Activated CD4-positive, alpha-beta T cell treated with anti-CD3 and anti-CD28 coated beads, Interleukin-2, amount 10 ng/mL, durations not matched to agents 7 days and 5 days (primary cell): ENCODE measurements around the gene M1AP. TPM values are rescaled to one million over a fixed set of nuclear protein-coding genes. Genes with fewer than 3 reads are reported as not detected.
"Not testable (repeated sequence)": the region's sequence is repeated elsewhere in the genome, so short reads cannot be mapped to it uniquely, and the experiment has no call there.

Experiments
- CTCF ChIA-PET: fragments of 350-600 bp; sonication (Branson Sonifier 250); formaldehyde crosslinking; loops from one replicate; lab custom pipeline; 2021; ENCODE audit warnings: antibody characterized with exemption; lab: Charles Lee
- POLR2A ChIA-PET: fragments of 350-600 bp; sonication (Branson Sonifier 250); formaldehyde crosslinking; loops from one replicate; lab custom pipeline; 2021; ENCODE audit warnings: antibody characterized with exemption; lab: Charles Lee
- DNase-seq: peaks from one replicate; pipeline ENCODE4 v3.0.0-alpha.2; 2020
- H3K27ac Mint-ChIP-seq: one replicate; pipeline ENCODE4 v1.8.0; 2021; ENCODE audit warnings: mild to moderate bottlenecking, moderate library complexity, mixed read lengths
- H3K27me3 Mint-ChIP-seq: one replicate; pipeline ENCODE4 v1.8.0; 2021; ENCODE audit warnings: mixed read lengths
- H3K36me3 Mint-ChIP-seq: one replicate; pipeline ENCODE4 v1.8.0; 2021; ENCODE audit warnings: low read depth, mixed read lengths
- H3K4me1 Mint-ChIP-seq: one replicate; pipeline ENCODE4 v1.8.0; 2021; ENCODE audit warnings: mixed read lengths
- H3K4me3 Mint-ChIP-seq: one replicate; pipeline ENCODE4 v1.8.0; 2021; ENCODE audit warnings: mild to moderate bottlenecking, moderate library complexity, mixed read lengths
- H3K9me3 Mint-ChIP-seq: one replicate; pipeline ENCODE4 v1.8.0; 2021; ENCODE audit warnings: mixed read lengths
- total RNA-seq, 2 experiments: library from RNA; stranded (reverse); gene quantifications; one replicate each; pipeline ENCODE4 v1.2.3, GENCODE V29; 2021

M1AP gene
- total RNA-seq, 2 experiments from 2014 or later, result not detected

- peaks cover 2% of the 10 kb centered on the region for H3K4me1 Mint-ChIP-seq
- H3K36me3 Mint-ChIP-seq, result no peaks in the 10 kb centered on the region
- CTCF ChIA-PET, result interaction anchor here (2.8 kb wide), 1 partner anchor 8 kb away, joined by 7 read pairs; the partner anchor contains the start of gene SEMA4F
- no peak overlapping the region for H3K27ac Mint-ChIP-seq
- no peak overlapping the region for H3K4me3 Mint-ChIP-seq
- DNase-seq, result no peak
- POLR2A ChIA-PET, result no interaction called here
- peaks cover 24% of the 10 kb centered on the region for H3K27me3 Mint-ChIP-seq
- H3K9me3 Mint-ChIP-seq, result no peaks in the 10 kb centered on the region
These were observed 1.9 kb downstream of the M1AP start for GRCh38 chr2:74646201-74646600.

- POLR2A ChIA-PET, result no interaction called here
- CTCF ChIA-PET, result interaction anchor here (0.6 to 2.8 kb wide), 2 partner anchors 9 to 731 kb away, joined by 6 to 7 read pairs; partner anchors contain the start of gene SEMA4F
- H3K27ac Mint-ChIP-seq, result no peak overlapping the region
These were observed 2.8 kb downstream of the M1AP start for GRCh38 chr2:74645344-74645743.

GRCh38 chr2:74639550-74639949, 8.6 kb downstream of the M1AP start:
- Mint-ChIP-seq H3K27me3 (peaks cover 32% of the 10 kb centered on the region), H3K4me1 (no peaks in the 10 kb centered on the region), H3K36me3 (no peaks in the 10 kb centered on the region), H3K4me3 (no peak overlapping the region), H3K27ac (no peak overlapping the region), H3K9me3 (no peaks in the 10 kb centered on the region)
- CTCF ChIA-PET, result interaction anchor here (0.6 kb wide), 1 partner anchor 514 kb away, joined by 3 read pairs; no protein-coding TSS in a partner anchor
- POLR2A ChIA-PET, result no interaction called here
- no peak for DNase-seq

More at GRCh38 chr2:74645344-74645743, 2.8 kb downstream of the M1AP start:
- no peak for DNase-seq
- H3K9me3 Mint-ChIP-seq, result no peaks in the 10 kb centered on the region
- peaks cover 2% of the 10 kb centered on the region for H3K4me1 Mint-ChIP-seq
- peaks cover 33% of the 10 kb centered on the region for H3K27me3 Mint-ChIP-seq
- H3K36me3 Mint-ChIP-seq, result no peaks in the 10 kb centered on the region
- no peak overlapping the region for H3K4me3 Mint-ChIP-seq

- Mint-ChIP-seq H3K9me3 (no peaks in the 10 kb centered on the region), H3K27ac (no peak overlapping the region), H3K4me1 (no peaks in the 10 kb centered on the region), H3K4me3 (no peak overlapping the region), H3K27me3 (peaks cover 29% of the 10 kb centered on the region), H3K36me3 (no peaks in the 10 kb centered on the region)
- POLR2A ChIA-PET, result no interaction called here
- DNase-seq, result no peak
- CTCF ChIA-PET, result no interaction called here
These were observed 15.2 kb downstream of the M1AP start for GRCh38 chr2:74632939-74633312.

- Mint-ChIP-seq H3K4me1 (no peaks in the 10 kb centered on the region), H3K27ac (no peak overlapping the region), H3K9me3 (no peaks in the 10 kb centered on the region), H3K27me3 (peaks cover 29% of the 10 kb centered on the region), H3K4me3 (no peak overlapping the region), H3K36me3 (no peaks in the 10 kb centered on the region)
- no peak for DNase-seq
- ChIA-PET CTCF (interaction anchor here (1.2 kb wide), 1 partner anchor 9 kb away, joined by 3 read pairs; no protein-coding TSS in a partner anchor), POLR2A (no interaction called here)
These were observed 15.8 kb downstream of the M1AP start for GRCh38 chr2:74632209-74632938.

- H3K4me1 Mint-ChIP-seq, POLR2A ChIA-PET, H3K9me3 Mint-ChIP-seq, H3K27ac Mint-ChIP-seq, H3K4me3 Mint-ChIP-seq, CTCF ChIA-PET, H3K36me3 Mint-ChIP-seq, DNase-seq: not testable (repeated sequence)
- peaks cover 17% of the 10 kb centered on the region for H3K27me3 Mint-ChIP-seq
These were observed 17.7 kb downstream of the M1AP start for GRCh38 chr2:74630454-74630853.

- Mint-ChIP-seq H3K4me1 (no peaks in the 10 kb centered on the region), H3K36me3 (no peaks in the 10 kb centered on the region), H3K27me3 (peaks cover 11% of the 10 kb centered on the region), H3K9me3 (no peaks in the 10 kb centered on the region), H3K27ac (no peak overlapping the region), H3K4me3 (no peak overlapping the region)
- ChIA-PET CTCF (interaction anchor here (1.4 kb wide), 1 partner anchor 9 kb away, joined by 4 read pairs; no protein-coding TSS in a partner anchor), POLR2A (no interaction called here)
- DNase-seq, result no peak
These were observed 19.5 kb downstream of the M1AP start for GRCh38 chr2:74628538-74629105.

- Mint-ChIP-seq H3K4me3 (no peak overlapping the region), H3K27ac (no peak overlapping the region), H3K36me3 (no peaks in the 10 kb centered on the region), H3K9me3 (no peaks in the 10 kb centered on the region), H3K4me1 (no peaks in the 10 kb centered on the region), H3K27me3 (peaks cover 6% of the 10 kb centered on the region)
- no peak for DNase-seq
- ChIA-PET POLR2A (no interaction called here), CTCF (interaction anchor here (0.6 kb wide), 1 partner anchor 198 kb away, joined by 5 read pairs; no protein-coding TSS in a partner anchor)
These were observed 22.3 kb downstream of the M1AP start for GRCh38 chr2:74625658-74626425.

GRCh38 chr2:74620671-74621070, 27.5 kb downstream of the M1AP start:
- ChIA-PET CTCF (no interaction called here), POLR2A (no interaction called here)
- Mint-ChIP-seq H3K4me3 (no peak overlapping the region), H3K4me1 (peaks cover 13% of the 10 kb centered on the region), H3K9me3 (no peaks in the 10 kb centered on the region), H3K27ac (no peak overlapping the region), H3K36me3 (peaks cover 3% of the 10 kb centered on the region), H3K27me3 (peaks cover 12% of the 10 kb centered on the region)
- no peak for DNase-seq

- no peak overlapping the region for H3K4me3 Mint-ChIP-seq
- ChIA-PET CTCF (interaction anchor here (0.9 to 1.6 kb wide), 2 partner anchors 32 to 34 kb away, joined by 3 to 5 read pairs; partner anchors contain the start of gene SEMA4F), POLR2A (no interaction called here)
- H3K9me3 Mint-ChIP-seq, result no peaks in the 10 kb centered on the region
- peak overlapping the region; percentile 46 for H3K27ac Mint-ChIP-seq
- H3K36me3 Mint-ChIP-seq, result peaks cover 3% of the 10 kb centered on the region
- DNase-seq, result no peak
- H3K4me1 Mint-ChIP-seq, result peaks cover 13% of the 10 kb centered on the region
- H3K27me3 Mint-ChIP-seq, result peaks cover 18% of the 10 kb centered on the region
These were observed 28.4 kb downstream of the M1AP start for GRCh38 chr2:74619651-74620297.

GRCh38 chr2:74618410-74619083, 29.6 kb downstream of the M1AP start:
- Mint-ChIP-seq H3K9me3 (no peaks in the 10 kb centered on the region), H3K27ac (no peak overlapping the region), H3K36me3 (peaks cover 3% of the 10 kb centered on the region), H3K4me3 (no peak overlapping the region), H3K27me3 (peaks cover 25% of the 10 kb centered on the region), H3K4me1 (peaks cover 13% of the 10 kb centered on the region)
- no peak for DNase-seq
- ChIA-PET POLR2A (no interaction called here), CTCF (interaction anchor here (1.0 to 1.6 kb wide), 4 partner anchors 18 to 129 kb away, joined by 3 to 5 read pairs (median 3); no protein-coding TSS in a partner anchor)

GRCh38 chr2:74617122-74617521, 31.0 kb downstream of the M1AP start:
- ChIA-PET POLR2A (no interaction called here), CTCF (no interaction called here)
- Mint-ChIP-seq H3K27ac (no peak overlapping the region), H3K36me3 (peaks cover 3% of the 10 kb centered on the region), H3K27me3 (peaks cover 36% of the 10 kb centered on the region), H3K4me1 (peaks cover 13% of the 10 kb centered on the region), H3K9me3 (no peaks in the 10 kb centered on the region), H3K4me3 (no peak overlapping the region)
- DNase-seq, result no peak
